T-helper 9 cell (primary cell): ENCODE measurements around the gene RAF1.

ENCODE experiments used
- DNase-seq: peaks from one replicate; pipeline ENCODE4 v3.0.0-alpha.2; 2020

RAF1 gene

DNA sequence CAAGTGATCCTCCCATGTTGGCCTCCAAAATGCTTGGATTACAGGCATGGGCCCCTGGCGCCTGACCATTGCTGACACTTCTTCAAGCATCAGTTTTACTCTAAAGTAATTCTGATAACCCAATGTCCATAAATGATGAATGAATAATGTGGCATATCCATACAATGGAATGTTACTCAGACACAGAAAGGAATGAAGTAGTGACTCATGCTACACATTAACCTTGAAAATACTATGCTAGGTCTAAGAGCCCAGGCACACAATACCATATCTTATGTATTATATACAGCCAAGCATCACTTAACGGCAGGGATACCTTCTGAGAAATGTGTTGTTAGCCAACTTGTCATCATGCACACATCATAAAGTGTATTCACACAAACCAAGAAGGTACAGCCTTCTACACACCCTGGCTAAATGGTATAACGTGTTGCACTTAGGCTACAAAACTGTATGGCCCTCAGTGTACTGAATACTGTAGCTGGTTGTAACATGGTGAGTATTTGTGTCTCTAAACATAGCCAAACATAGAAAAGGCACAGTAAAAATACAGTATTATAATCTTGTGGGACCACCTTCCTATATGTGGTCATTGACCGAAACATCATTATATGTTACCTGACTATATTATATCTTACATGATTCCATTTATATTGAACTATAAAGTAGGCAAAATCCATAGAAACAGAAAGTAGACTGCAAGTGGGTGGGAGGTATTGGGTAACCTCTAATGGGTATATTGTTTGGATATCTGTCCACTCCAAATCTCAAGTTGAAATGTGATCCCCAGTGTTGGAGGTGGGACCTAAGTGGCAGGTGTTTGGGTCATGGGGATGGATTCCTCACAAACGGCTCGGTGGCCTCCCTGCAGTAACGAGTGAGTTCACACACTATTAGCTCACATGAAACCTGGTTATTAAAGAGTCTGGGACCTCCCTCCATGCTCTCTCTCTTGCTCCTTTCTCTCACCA is 75.6 kb downstream of the RAF1 start:
- no peak for DNase-seq

DNA sequence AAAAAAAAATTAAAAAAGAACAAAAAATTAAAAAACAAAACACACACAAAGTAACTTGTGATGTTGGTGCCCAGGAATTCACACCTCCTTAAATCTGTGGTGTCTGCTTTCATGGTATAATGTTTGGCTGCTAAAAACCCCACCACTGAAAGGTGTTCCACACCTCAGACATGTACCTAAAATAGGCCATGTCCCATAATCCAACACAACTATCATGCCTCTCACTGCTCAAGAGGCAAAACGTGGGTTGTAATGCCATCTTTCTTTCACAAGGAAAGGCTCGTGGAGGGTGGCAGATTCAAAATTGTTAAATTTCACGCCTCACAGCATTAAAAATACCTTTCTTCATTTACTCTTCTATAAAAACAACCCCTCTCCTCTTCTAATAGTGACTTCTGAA is 77.5 kb downstream of the RAF1 start:
- DNase-seq: no peak

DNA sequence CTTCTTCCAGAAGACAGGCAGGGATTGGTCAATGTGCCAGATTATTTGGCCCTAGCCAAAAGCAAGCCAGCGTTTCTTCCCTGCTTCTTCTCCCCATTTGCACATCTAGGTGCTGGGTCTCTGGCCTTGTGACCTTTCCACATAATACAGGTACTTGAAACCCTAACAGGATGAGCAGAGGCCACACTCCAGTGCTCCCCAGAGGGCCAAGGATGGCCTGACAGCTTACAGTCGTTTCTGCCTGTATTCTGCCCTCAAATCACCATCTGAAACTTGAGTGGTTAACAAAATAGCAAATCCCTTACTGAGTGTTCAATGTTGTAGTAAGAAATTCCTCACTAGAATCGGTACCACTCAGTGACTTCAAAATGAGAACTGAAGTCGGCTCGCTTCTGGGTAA is 77.9 kb downstream of the RAF1 start:
- DNase-seq: no peak

DNA sequence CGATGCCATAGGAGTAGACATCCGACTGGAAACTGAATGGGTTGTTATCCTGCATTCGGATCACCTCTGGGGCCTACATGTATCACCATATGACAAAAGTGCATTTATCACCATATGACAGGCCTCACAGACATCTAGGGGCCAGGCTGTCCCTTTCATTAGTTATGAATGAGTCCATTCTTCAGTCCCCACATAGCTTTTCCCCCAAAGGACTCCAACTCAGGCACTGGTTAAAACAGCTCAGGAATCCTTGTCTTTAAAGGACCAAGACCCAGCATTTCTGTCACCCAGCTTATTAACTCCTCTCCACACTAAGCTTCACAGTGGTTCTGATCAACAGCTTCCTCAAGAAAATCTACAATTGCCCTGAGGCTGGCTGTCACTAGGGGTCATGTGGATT is 78.7 kb downstream of the RAF1 start:
- DNase-seq: no peak

DNA sequence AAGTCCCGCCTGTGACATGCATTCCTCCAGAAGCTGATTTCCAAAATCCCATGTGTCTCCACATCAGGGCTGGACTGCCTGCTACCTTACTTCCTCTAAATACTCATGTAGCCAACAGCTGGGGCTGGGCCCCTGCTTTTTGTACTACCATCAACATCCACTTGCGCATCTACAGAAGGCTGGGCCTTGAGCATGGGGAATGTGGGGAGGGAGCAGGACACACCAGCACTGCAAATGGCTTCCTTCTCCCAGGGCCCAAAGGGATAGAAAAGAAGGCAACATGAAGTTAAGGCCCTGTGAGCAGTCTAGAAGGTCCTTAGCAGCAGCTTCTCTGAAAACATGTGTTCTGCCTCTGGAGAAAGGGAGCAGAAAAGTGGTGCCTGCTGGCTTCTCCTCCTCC is 79.8 kb downstream of the RAF1 start:
- no peak for DNase-seq

DNA sequence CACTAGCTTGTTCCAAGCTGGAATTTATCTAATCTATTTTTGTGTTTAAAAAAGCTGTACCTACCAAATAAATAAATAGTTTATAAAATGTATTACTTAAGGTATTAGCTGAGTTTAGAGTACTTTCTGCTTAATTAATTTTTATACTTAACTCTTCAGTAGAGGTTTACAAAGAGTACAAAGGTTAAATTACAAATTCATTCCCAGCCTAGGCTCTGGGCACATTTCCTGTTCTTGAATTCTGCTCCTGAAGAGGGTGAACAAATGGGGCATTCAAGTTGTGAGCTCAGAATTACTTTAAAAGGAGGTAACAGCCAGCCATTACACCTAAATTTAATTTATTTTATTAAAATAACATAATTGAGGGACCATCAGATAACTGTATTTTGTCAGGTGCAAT is 80.6 kb downstream of the RAF1 start:
- DNase-seq: no peak

DNA sequence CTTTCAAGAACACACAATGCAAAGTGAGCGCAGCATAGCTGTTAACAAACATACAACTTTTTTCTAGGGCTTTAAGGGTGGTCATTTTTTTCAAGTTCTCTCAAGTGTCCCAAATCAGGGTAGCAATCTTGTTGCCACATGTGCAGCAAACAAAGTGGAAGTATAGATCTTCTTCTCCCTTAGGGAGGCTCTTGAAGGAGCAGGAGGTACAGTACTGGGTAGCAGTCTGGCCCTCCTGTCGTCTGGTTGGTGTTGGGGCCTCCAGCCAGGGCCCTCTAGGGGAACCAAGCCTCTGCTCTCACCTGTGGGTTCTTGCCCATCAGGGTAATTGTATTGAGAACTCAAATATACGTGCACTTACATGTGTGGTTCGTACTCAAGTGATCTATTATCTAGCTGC is 81.2 kb downstream of the RAF1 start:
- DNase-seq: no peak

DNA sequence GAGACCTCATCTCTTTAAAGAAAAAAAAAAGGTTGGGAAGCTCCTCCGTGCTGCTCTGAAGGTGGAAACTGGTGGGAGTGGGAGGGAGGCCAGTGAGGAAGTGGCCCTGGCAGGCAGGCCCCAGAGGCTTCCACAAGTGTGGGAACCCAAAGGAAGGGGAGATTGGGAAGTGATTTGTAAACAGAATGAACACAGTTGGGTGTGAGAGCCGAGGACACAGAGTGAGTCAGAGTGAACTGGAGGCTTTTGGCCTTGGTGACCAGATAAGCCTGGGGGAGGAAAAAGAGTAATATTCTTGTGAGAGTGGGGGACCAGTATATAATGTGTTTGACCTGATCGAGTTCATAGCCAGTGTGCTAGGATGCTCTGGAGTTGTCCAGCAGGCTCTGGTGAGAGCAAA is 84.0 kb downstream of the RAF1 start:
- no peak for DNase-seq

DNA sequence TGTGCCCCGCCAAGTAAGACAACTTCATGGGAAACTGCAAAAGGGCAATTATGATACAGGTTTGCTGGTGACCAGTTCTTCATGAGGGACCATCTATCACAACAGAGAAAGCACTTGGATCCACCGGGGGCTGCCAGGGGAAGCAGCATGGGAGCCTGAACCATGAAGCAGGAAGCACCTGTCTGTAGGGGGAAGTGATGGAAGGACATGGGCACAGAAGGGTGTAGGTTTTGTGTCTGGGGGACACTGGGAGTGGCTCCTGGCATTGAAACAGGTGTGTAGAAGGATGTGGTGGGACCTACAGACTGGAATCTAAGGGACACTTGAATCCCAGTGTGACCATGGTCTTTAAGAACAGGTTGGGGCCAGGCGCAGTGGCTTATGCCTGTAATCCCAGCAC is 84.5 kb downstream of the RAF1 start:
- DNase-seq: no peak

DNA sequence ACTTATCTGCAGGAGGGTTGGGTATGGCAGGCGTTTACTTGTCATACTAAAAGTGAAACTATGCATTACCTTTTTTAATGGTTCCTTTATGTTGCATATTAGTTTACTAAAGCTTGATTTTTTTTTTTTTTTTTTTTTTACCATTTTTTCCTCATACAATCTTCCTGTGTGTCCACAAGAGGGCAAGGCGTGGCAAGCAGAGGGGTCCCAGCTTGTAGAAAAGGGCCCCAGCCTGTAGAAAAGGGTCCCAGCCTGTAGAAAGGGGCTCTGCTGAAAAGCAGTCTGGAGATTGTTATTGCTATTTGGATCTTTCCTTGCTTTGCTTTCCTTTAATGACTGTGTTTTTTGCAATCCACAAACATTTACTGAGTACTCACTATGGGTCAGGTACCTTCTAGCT is 85.2 kb downstream of the RAF1 start:
- DNase-seq: no peak

DNA sequence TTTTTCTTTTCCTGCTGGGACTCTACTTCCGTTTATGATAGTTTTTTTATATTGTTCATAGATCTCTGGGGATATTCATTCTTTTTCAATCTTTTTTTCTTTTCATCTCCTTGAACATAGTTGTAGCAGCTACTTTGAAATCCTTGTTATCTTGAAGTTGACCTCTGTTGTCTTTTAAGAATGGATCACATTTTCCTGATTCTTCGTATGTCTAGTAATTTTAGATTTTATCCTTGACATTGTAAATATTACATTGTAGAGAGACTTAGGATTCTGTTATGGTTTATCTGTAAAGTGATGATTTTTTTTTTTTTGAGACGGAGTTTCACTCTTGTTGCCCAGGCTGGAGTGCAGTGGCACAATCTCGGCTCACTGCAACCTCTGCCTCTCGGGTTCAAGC is 86.5 kb downstream of the RAF1 start:
- DNase-seq: no peak

DNA sequence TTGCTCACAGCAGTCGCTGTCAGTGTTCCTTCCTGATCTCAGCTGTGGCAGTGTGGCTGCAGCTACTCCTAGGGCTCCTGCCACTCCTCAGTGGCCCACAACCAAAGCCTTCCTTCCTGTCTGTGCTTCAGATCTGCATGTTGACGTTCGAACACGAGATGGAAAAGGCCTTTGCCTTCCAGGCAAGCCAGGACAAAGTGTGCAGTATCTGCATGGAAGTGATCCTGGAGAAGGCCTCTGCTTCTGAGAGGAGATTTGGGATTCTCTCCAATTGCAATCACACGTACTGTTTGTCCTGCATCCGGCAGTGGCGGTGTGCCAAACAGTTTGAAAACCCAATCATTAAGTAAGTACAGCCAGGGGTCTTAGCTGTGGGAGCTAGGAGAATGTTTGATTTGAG is 89.3 kb downstream of the RAF1 start:
- no peak for DNase-seq

DNA sequence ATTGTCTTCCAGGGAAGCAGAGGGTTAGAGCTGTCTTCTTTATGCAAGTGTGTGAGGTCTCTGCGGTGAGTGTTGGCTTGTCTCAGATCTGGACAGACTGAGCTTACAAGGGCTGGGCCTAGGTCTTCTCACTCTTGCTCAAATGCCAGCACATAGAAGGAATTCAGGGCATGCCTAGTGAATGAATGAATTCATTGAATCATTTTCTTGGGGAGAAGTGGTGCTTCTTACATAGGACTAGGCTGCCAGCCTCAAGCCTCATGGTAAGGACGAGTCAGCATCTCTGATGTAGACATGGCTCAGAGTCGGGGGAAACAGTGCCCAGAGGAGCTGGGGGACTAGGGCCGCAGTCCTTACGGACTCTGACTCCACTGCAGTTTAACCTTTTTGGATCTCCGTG is 89.8 kb downstream of the RAF1 start:
- no peak for DNase-seq

DNA sequence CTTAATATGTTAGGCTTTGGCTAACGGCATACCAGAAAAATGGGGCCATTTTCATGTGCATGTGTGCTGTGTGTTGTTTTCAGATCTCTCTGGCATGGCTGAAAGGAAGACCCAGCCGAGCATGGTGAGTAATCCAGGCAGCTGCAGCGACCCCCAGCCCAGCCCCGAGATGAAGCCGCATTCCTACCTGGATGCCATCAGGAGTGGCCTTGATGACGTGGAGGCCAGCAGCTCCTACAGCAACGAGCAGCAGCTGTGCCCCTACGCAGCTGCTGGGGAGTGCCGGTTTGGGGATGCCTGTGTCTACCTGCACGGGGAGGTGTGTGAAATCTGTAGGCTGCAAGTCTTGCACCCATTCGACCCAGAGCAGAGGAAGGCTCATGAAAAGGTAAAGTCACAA is 91.9 kb downstream of the RAF1 start:
- DNase-seq: no peak

DNA sequence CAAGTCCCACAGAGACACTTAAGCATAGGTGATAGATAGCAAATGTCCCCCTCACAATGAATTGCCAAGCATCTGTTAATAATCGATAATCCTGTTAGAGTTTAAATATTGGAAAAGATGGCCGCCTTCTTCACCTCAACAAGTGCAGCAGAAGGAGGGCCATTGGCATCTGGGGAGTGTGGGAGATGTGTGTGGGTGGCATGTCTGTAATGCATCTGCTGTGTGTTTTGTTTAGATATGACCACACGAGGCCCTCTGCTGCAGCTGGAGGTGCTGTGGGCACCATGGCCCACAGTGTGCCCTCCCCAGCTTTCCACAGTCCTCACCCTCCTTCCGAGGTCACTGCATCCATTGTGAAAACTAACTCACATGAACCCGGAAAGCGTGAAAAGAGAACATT is 94.1 kb downstream of the RAF1 start:
- DNase-seq: no peak

DNA sequence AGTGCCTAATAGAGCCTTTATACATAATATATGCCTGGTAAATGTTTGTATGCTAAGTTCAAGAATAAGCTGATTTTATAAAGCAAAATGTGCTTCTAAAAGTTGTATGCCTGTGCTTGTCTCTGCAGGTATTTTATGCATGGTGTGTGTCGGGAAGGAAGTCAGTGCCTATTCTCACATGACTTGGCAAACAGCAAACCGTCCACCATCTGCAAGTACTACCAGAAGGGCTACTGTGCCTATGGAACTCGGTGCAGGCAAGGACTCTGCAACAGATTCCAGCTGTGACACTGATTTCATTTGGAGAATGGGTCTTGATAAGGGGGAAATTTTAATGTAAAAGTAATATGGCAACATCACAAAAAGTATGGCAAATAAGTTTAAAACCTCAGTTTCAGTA is 95.2 kb downstream of the RAF1 start:
- DNase-seq: no peak

DNA sequence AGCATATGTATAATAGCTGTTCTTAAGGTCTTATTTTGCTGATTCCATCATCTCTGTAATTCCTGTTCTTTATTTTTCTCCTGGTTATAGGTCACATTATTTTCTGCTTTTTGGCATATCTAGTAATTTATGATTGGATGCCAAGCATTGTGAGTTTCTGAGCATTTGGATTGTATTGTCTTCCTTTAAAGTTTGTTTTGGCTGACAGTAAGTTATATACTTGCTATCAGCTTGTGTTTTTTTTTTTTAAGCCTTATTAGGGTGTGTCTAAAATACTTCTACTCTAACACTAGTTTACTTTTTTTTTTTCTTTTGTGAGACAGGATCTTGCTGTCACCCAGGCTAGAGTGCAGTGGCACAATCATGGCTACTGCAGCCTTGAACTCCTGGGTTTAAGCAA is 96.9 kb downstream of the RAF1 start:
- DNase-seq: no peak

DNA sequence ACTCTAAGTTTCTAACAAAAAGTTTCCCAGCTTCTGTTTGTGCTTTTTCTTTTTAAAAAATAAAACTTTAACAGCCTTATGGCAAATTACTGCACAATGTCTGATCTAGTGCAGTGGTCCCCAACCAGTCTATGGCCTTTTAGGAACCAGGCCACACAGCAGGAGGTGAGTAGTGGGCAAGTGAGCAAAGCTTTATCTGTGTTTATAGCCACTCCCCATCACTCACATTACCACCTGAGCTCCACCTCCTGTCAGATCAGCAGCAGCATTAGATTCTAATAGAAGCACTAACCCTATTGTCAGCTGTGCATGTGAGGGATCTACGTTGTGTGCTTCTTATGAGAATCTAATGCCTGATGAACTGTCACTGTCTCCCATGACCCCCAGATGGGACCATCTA is 101.5 kb downstream of the RAF1 start:
- DNase-seq: no peak

DNA sequence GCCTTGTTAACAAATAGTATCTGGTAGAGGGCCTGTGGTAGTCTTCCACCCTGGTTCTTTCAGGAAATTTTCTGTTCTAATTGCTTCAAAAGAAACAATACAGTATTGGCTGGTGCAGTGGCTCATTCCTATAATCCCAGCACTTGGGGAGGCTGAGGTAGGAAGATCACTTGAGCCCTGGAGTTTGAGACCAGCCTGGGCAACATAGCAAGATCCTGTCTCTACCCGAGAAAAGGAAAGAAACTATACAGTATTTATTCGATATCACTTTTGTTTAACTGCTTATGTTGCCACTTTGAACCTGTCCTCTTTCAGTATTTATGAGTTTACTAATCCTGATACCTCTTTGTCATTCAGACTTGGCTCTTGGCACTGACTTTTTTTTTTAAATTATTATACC is 102.5 kb downstream of the RAF1 start:
- DNase-seq: no peak

DNA sequence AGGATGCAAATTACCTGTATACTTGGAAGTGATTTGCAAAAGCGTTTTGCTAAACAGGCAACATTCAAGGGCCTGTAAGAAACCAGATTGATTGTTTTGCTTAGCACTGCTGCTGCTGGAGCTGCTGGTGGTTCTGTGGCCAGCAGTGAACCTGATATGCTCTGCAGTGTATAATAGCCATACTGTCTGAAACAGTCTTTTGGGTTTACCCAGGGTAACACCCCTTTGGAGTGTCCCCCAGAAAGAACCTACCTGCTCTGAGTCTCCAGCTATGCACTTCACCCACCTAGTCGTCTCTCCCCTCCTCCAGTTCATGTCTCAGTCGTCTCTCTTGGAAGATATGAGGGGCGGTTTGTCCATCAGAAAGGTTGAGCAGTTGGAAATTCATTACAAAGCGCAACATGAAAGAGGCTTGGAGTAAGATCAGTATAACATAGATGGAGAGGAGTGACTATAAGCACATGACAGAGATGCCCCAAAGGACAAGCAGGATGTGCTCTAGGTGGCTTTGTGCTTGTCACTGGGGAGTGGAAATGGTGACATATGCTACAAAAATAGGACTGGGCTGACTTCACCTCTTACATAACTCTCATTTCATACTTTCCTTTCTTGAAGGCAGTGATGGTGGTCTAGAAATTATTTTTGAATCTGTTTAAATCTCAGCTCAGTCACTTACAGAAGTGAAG is 103.3 kb downstream of the RAF1 start:
- no peak for DNase-seq

DNA sequence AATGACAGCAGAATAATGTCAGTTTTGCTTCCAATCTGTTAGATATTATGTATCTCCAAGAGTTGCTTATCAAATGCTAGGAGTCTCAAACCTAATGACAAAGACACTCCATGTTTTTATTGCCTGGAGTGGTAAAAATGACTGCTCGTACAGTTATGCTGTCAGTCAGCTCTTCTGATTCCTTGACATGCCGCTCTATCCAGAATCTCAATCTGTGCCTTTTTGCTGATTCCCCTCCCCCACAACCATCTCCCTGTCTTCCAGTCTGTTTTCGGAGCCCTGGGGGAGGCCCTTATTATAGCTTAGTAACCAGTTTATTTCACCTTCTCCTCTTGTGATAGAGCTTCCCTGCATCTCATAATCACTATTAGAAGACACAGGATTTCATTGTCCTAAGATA is 104.4 kb downstream of the RAF1 start:
- no peak for DNase-seq

DNA sequence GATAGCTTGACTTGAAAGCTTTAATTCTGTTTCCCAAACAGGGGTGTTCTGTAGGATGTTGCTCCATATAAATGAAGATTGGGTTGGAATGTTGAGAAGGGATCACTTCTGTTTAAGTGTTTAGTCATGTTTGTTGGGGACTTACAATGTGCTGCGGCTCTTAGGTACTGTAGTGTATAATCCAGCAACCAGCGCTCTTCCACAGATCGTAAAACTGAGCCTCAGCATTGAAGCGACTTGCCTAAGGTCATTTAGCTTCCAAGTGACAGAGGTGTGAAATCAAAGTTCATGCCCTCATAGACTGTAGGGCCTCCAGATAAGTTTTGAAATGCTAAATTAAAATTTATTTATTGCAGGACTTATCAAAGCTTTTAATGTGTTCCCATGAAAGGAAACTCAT is 105.2 kb downstream of the RAF1 start:
- DNase-seq: no peak

DNA sequence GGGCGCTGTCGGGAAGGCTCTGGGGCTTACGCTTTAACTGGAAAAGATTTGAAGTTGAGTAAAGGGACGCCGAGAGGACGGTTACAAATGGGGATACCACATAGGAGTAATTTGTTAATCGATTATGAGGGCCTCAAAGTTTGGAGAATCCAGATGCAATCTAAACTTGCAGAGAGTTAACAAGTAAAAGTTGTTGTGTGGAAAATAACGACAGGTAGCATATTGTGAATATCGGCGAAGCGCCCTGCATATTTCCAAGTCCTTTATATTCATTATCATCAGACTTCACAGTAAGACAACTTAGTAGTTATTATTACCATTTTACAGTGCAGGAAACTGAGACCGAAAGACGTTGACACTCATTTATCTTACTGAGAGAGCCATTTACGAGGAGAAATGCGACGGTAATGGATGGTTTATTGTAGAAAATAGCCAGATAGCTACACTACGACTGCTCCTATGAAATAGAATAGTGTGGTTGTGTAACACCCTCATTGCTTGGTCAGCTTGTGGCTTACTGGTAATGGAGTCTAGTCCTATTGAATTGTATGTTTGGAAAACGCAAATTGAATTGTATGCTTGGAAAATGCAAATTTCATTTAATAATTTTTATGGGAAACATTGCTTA is 106.3 kb downstream of the RAF1 start:
- DNase-seq: no peak
